8988T (cell line): ENCODE measurements around the gene MDGA2.
"Not testable (repeated sequence)": the region's sequence is repeated elsewhere in the genome, so short reads cannot be mapped to it uniquely, and the experiment has no call there.

Source experiments
- DNase-seq: peaks from one replicate; pipeline ENCODE4 v3.0.0; 2011

MDGA2 gene

DNA sequence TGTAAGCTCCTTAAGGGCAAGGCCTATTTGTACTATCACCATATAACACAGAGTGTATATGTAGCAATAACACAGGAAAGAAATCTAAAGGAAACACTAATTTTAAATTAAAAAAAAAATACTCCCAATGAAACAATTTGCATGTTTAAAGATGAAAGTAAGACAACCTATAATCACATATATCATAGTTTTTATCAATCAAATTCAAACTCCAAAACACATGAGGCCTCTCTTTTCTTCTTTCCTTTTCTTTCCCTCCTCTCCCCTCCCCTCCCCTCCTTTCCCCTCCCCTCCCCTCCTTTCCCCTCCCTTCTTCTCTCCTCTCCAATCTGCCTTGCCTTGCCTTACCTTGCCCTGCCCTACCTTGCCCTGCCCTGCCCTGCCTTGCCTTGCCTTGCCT, 618.0 kb downstream of the MDGA2 start:
- no peak for DNase-seq

DNA sequence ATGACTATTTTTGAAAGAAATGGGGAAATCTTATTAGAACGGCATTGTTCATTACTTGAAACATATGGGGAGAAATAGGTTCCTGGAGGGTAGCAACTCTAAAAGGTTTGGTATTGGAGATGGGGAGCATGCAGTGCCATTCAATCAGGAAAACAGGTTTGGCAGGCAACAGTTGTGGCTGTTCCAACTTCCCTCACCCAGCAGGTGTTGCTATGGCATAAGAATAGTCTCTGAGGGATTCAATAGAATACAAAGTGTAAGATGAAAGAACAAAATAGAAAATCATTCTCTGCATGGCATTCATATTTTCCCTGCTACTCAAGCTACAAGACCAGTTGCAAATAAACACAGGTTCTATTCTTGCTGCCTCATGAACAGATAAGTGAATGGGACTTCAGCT, 630.6 kb downstream of the MDGA2 start:
- no peak for DNase-seq

DNA sequence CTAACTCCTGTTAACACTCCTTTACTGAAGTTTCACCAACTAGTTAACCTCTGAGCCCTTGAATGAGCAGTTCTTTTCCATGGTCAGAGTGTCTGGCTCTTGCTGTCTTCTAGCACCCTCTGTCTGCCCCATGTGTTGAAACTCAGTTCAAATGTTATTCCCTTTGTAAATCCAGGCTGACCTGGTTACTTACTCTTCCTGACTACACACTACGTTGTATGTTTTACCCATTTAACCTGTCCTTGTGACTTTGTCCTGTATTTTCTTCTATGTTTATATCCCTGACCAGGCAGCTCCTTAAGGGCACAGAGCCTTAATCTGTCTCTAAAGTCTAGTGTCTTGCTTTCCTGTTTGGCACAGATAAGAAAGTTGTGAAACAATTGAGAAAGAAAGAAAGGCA, 634.9 kb downstream of the MDGA2 start:
- no peak for DNase-seq

DNA sequence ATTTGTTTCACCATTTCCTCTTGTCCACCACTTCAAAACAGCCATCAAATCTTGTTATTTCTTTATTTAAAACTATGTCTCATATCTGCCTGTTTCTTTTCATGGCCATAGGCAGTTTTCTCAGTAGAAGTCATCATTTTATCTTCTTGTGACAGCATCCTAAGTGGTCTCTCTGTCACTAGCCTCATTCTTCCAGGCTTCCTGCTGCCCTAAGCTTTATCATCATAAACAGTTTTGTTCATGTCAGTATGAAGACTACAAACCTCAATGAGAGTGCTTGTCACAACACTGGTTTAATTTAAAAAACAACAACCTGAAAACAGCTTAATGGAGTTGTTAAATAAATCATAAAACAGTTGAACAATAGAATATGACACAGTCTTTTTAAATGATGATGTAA, 636.1 kb downstream of the MDGA2 start:
- no peak for DNase-seq

DNA sequence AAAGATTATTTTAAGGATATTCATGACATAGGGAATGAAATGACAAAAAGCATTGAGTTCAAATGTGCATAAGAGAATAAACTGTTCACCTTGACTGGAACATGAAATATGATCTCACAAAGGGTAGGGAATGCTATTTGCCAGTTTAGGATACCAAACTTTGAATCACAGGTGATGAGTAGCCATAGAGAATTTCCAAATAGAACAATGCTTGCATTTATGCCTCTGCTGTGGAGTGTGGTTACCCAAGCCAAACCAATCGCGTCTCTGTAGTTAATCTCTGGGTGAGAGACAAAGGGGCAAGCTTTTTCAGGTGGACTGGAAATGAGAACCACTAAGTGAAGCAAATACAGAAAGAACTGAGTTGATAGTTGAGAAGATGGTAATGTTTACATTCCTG, 652.7 kb downstream of the MDGA2 start:
- no peak for DNase-seq

DNA sequence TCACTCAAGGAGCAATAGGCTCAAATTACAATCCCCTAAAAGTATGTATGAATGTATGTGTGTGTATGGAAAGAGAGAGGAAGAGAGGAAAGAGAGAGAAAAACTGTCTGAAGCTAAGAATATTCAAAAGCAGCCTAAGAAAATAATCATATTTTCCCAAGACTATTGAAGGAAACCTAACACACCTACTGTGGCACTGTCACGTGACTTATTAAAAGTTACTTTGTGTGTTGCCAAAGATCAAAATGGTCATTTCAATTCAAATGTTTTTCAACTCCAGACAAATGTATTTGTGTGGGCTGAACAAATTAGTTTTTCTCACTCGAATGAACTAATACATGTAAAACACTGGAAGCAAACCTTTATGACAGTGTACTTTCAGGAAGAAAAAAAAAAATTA, 654.9 kb downstream of the MDGA2 start:
- no peak for DNase-seq

DNA sequence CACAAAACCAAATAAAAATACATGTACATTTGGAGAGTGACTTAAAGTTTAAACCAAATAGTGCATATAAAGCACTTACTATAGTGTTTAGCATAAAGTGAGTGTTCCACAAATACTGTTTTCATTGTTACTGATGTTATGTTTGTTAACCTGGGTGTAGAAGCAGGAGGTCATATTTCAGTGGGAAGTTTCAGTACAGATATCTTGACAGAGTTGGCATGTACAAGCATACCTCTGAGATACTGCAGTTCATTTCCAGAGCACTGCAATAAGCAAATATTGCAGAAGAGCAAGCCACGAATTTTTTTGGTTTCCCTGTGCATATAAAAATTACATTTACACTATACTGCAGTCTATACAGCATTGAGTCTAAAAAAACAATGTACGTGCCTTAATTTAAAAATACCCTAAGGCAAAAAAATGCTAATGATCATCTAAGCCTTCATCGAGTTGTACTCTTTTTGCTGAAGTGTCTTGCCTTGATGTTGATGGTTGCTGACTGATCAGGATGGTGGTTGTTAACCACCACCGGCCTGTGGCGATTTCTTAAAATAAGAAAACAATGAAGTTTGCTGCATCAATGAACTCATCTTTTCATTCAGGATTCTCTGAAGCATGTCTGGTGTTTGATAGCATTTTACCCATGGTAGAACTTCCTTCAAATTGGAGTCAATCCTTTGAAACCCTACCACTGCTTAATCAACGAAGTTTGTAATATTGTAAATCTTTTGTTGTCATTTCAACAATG, 662.7 kb downstream of the MDGA2 start:
- DNase-seq: no peak

DNA sequence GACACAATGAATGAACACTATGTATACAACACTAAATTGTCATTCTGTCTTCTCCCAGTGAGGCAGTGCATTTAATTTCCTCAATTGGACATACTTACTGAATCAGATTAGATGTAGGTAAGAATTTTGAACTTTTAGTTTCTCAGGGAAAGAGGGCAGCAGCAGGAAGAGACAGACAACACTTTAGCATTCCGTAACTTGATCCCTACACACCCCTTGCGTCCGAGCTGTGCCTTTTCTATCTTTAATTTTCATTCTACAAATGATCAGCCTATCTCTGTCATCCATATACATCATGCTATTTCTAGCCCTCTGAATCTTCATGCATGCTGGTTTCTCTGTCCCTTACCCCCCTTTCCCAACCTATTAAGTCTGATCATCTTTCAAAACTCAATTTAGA, 665.8 kb downstream of the MDGA2 start:
- DNase-seq: no peak

DNA sequence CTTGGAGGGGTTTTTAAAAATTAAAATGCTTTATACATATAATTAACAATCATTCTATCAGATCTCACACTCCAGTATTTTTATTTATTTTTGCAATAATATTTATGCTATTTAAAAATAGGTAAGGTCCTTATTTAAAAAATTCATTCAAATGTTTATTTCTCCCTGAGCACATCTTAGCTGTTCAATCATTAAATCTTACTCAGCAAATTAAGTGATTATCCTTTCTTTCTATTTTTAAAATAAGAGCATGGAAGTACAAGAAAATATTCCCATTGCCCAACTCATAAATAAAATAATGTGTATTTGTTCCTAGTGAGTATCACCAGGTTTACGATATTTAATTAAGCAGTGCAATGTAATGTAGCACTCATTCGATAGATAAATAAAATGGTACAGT, 666.7 kb downstream of the MDGA2 start:
- no peak for DNase-seq

DNA sequence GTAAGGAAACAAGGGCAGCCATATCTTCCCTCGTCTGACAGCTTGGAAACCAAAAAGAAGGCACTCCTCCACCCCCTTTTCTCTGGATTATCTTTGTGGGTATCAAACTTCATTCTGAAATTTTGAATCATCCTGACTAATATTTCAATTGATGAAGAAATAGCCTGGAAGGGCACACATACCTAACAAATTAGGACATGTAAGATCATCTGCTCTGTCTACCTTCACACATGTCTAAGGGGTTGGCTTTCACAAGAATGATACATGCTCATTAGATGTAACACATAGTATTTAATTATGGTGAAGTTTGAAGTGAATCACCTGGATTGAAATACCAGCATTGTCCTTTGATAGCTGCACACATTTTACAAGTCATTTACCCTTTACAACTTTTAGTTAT, 675.7 kb downstream of the MDGA2 start:
- no peak for DNase-seq

DNA sequence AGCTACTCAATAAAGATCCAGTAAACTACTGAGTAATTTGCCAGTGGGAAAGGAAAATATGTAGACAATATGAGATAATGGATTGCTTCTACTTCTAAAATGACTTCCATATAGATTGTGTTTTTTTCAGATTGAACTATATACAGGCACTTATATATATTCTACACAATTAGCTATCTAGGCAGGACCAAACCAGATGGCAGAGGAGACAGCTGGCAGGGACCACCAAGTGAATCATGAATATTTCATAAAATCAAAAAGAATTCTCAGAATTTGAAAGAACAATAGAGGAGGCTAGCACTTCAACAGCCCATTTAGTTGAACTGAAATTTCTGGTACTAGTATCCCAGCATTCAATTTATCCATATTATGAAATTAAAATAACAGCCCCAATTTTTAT, 685.8 kb downstream of the MDGA2 start:
- no peak for DNase-seq

DNA sequence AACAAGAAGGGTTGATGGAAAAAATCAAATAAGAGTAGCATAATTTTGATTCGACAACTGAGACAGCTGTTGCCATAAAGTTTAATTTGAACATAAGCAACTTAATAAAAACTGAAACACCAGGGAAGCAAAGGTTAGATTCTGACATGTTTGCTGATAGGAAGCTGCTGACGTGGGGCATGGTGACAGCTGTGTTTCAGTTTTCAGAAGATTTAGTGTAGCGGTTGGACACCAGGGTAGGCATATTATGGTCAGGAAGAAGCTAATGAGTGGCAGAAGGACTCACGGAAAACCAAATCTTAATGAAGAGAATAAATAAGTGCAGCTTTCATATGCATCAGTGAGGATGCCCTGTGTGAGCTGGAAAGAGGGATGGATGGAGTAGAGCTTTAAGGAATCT, 687.1 kb downstream of the MDGA2 start:
- no peak for DNase-seq

DNA sequence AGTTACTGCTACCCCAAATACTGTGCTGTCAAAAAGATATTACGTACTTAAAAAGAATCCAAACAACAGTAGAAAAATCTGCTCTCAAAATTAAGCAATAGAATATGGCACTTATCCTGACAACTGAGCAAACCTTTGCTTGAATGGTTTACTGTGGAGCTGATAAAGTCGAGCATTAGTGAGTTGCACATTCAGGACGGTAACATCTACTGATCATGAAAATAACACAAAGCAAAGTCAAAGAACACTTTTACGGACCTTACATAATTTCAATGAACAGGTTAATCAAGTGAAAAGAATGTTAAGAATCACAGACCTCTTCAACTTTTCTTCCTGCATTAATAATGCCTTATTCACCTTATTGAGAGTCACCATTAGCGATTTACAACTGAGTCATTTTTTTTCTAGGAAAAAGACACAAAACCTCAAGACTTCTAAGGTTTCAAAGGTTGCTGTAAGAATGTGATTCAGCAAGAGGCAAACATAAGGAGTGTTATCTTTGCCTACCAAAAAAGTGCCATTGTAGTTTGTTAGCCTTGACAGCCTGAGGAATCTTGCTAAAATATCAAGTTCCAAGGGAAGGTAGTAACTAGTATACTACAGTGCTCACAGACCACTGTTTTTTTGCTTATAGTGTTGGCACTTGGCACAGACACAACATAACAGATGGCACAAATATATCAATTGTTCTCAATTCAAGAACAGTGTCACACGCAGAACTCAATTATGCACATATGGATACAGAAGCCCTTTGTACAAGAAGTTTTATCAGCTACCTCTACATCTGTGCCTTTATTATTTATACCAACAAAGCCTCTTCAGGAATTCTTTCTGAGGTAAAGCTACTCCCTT, 689.6 kb downstream of the MDGA2 start:
- DNase-seq: no peak

DNA sequence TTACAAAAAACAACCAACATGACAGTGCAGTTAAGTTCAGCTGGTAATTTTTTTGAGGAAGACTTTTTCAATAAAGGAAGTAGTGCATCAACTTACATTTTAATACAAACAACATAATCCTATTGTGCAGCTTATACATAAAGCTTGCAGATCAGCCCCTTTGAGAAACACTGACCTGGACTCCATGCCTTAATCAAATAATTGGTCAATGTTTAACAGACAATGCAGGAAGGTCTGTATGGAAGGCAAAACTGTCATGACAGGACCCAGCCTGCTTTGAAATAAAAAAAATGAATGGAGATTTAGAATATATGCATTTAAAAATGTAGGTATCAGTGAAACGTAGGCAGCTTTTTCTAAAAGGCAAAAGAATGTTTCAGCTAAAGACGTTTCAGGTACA, 702.1 kb downstream of the MDGA2 start:
- no peak for DNase-seq

DNA sequence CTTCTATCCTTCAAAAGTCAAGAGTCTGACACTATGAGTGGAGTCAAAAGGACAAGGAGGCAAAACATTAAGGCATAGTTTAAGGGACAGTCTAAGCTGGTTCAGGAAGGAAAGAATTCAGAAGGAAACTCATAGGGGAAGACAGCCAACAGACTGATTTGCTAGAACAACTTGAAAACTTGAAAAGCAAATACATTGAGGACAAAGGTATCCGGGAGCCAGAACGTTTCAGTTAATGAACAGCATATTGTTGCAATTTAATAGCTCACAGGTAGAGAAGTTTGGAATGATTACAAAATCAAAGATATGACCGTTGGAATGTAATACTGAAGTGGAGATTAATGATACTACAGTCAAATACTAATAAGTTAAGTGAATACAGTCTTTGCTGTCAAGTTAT, 711.0 kb downstream of the MDGA2 start:
- no peak for DNase-seq

DNA sequence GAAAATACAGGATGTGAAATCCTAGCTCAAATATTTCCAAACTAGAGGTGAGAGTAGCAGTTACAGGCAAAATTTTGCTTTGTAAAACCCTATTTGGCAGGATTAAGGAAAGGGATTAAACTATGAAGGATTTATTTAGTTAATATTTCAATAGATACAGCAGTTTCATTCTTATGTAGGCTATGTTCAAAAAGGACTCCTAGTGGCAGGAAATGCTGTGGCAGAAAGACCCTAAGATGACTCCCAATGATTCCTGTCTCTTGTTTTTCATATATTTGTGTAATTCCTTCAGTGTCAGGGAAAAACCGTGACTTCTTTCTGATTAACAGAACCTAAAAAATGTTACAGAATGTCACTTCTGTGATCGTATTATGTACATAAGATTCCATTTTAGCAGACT, 724.3 kb downstream of the MDGA2 start:
- no peak for DNase-seq

DNA sequence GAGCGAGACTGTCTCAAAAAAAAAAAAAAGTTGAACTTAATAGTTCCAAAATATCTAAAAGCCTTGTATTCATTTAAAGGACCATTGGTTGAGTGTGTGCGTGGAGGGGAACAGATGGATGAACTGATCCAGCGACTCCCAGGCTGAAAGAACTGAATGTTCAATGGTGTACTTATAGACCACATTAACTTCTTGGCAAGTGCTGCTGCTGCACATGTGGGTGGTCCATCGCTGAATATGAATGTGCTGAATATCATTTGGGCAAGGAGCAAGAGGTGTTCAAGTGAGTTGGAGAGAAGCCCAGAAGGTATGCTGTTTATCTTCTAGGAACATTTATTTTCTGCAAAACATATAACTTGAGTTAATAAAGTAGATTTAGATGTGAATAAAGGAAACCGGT, 734.8 kb downstream of the MDGA2 start:
- no peak for DNase-seq

DNA sequence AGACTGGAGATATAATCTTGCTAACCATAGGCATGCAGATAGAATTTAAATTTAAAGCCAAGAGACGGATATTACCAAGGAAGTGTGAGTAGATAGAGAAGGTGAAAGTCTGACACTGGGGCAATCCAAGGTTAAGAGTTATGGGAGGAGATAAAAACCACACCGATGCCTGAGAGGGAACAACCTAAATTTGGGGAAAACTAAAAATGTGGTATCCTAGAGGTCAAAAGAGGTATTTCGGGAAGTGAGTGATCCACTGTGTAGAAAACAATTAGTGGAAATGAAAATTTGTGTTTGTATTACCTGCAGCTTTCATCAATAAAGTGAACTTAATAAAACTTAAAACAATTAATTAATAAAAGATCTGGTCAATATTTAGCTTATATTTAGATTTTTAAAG, 754.9 kb downstream of the MDGA2 start:
- DNase-seq: no peak

DNA sequence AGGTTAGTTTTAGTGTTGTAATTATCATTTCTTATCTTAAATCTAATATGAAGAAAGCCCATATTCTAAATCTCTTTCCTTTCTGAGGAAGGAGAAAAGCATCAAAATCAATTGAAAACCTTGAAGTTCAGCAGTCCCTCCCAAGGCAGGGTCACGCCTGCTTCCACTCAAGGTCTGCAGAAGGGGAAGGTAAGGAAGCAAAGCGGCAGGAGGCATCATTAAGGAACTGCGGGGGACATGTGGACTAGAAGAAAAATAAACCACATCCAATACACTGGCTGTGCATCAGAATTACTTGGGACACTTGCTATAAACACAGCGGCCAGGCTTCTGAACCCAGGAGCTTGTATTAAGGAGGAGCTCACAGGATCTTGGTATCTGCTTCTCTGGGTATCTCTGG, 759.9 kb downstream of the MDGA2 start:
- not testable (repeated sequence) for DNase-seq

DNA sequence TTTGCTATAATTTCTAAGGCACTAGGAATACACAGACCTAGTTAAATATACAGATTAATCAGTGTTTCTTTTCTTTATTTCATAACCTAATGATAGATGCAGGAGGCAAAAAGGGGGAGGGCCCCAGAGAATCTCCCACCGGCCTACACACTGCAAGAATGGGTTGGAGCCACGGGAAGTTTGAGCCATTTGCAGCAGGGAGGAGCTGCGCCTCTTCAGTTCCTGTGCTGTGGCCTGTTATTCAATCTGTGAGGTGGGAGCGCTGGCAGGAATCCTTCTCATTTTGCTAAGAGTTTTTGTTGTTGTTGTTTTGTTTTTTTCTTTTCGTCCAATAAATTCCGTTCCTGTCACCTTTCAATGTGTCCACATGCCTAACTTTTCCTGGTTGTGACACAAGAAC, 772.6 kb downstream of the MDGA2 start:
- DNase-seq: no peak

DNA sequence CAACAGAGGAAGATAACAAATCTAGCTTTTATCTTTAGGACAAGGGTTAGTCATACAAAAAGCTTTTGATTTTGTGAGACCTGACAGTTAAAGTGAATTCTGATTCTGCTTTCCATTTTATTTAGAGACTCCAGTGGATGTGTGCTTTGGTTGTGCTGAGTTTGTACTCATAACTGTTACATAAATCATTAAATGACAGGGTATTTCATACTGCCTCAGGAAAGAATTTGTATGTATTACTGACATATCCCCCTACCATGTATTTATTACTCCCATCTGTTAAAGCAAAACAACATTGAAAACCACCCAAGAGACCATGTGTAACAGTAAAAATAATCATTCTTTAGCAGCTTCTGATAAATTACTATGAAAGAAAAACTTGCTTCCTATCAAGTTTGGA, 780.9 kb downstream of the MDGA2 start:
- DNase-seq: no peak

DNA sequence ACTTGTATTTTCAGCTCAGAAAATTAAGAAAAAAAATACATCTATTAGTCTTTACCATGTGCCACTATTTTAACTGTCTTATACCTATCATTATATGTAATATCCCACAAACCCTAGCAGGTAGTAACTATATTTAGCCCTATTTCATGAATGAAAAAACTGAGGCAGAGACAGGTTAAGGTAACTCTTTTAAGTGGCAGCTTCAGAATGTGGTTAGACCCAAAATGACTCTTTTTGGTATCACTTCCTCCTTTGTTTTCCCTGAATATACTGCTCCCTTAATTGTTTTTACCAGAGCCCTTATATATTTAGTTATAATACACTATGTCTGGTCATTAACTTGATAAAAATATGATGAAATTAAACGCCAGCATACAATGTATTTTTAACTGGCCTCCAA, 788.3 kb downstream of the MDGA2 start:
- DNase-seq: no peak

DNA sequence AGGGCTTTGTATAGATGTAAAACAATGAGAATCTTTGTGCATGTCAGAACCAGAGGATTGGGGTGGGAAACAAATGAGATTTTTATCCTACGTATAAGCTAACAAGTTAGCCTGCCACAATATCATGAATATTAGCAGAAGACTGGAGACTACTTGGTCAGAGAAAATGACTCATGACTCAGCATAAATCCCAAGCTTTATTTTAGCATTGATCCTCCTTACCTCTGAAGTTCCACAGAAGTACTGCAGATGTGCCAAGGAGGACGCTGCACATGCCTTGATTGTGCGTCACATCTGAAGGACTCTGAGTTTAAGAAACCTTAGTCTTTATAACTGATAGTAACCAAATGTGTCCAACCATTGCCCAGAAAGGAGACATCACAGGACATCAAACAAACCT, 789.8 kb downstream of the MDGA2 start:
- no peak for DNase-seq

DNA sequence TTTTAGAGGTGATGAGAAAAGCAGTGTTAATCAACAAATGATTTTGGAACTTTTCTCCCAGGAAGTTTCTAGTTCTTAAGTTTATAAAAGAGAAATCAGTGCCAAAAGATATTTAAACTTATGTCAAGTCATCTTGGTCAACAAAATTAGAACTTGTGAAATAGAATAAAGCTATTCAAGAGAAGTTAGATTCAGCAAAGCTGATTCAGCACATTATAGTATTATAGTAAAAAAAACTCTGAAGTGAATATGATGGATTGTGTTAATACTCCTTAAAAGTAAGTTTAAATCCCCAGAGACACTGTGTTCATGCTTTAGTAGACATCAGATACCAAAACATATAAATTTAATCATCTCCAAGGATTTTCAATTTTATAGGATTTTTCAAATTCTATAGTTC, 813.7 kb downstream of the MDGA2 start:
- no peak for DNase-seq
